Panc1 (cell line): ENCODE results near the gene MCF2L. TPM values are rescaled to one million over a fixed set of nuclear protein-coding genes. Genes with fewer than 3 reads are reported as not detected.

Experiments used
- ATAC-seq: fragments of 200-7000 bp; cut with Tn5 transposase; 2 replicates; pipeline ENCODE4 v1.9.1; 2020; ENCODE audit warnings: mild to moderate bottlenecking, moderate library complexity
- BruUV-seq: library from RNA; stranded (reverse); fragments of 400-500 nt; replicated peaks from 2 replicates; lab custom pipeline; 2021; lab: Mats Ljungman, UMichigan
- CTCF ChIA-PET: fragments of 300-600 bp; sonication (Branson Sonifier 250); formaldehyde crosslinking; loops from one replicate; lab custom pipeline; 2022; ENCODE audit warnings: antibody characterized with exemption; lab: Charles Lee
- POLR2A ChIA-PET: fragments of 300-600 bp; sonication (Branson Sonifier 250); formaldehyde crosslinking; loops from one replicate; lab custom pipeline; 2022; ENCODE audit warnings: antibody characterized with exemption; lab: Charles Lee
- DNase-seq: peaks from one replicate; pipeline ENCODE4 v3.0.0-alpha.2; 2010; ENCODE audit warnings: low read depth, low spot score
- H3K27ac ChIP-seq: 2 replicates; pipeline ENCODE4 v1.5.1; 2011; ENCODE audit warnings: mild to moderate bottlenecking, low read length, inconsistent platforms
- H3K27me3 ChIP-seq: fragments of 200-500 bp; sonication (Bioruptor generic); 2 replicates; pipeline ENCODE4 v1.6.0; 2014; ENCODE audit warnings: low read length, inconsistent platforms; ENCODE audit not compliant: control insufficient read depth, insufficient read depth
- H3K36me3 ChIP-seq: fragments of 200-500 bp; sonication (Bioruptor generic); 2 replicates; pipeline ENCODE4 v1.5.1; 2014; ENCODE audit warnings: inconsistent platforms, mild to moderate bottlenecking, low read length, moderate library complexity; ENCODE audit not compliant: control insufficient read depth, insufficient read depth
- H3K4me1 ChIP-seq: 2 replicates; pipeline ENCODE4 v1.5.1; 2011; ENCODE audit warnings: inconsistent platforms, mild to moderate bottlenecking, low read length, moderate library complexity; ENCODE audit not compliant: control insufficient read depth, insufficient read depth
- H3K4me3 ChIP-seq, 2 experiments: 2 replicates each; pipeline ENCODE4 v1.5.1; 2011 to 2012; ENCODE audit warnings: low read depth in 2 of 2, low read length in 2 of 2, mild to moderate bottlenecking in 2 of 2, inconsistent platforms in 1 of 2, moderate library complexity in 1 of 2
- H3K9me3 ChIP-seq: fragments of 200-500 bp; sonication (Bioruptor generic); 2 replicates; pipeline ENCODE4 v1.5.1; 2014; ENCODE audit warnings: low read depth, mild to moderate bottlenecking, inconsistent platforms, low read length, moderate library complexity; ENCODE audit not compliant: control insufficient read depth, insufficient read depth
- CTCF ChIP-seq: fragments of 450-650 bp; IDR thresholded peaks from 2 replicates; pipeline ENCODE4 v1.5.1; 2017; ENCODE audit warnings: mild to moderate bottlenecking
- POLR2AphosphoS5 ChIP-seq: IDR thresholded peaks from 2 replicates; pipeline ENCODE4 v1.6.1; 2012; ENCODE audit warnings: mild to moderate bottlenecking, low read depth, low read length, moderate library complexity
- REST ChIP-seq, 2 experiments: IDR thresholded peaks; 2 replicates each; pipeline ENCODE4 v1.6.1; 2011 to 2012; ENCODE audit warnings: low read depth in 2 of 2, control low read depth in 1 of 2, low read length in 1 of 2, mild to moderate bottlenecking in 1 of 2, moderate library complexity in 1 of 2; ENCODE audit not compliant: insufficient read depth in 1 of 2
- SIN3A ChIP-seq: IDR thresholded peaks from 2 replicates; pipeline ENCODE4 v1.6.1; 2012; ENCODE audit warnings: low read depth, mild to moderate bottlenecking, low read length, moderate library complexity, borderline replicate concordance; ENCODE audit not compliant: insufficient read depth
- TCF7L2 ChIP-seq: IDR thresholded peaks from 2 replicates; pipeline ENCODE4 v1.6.1; 2011; ENCODE audit warnings: mild to moderate bottlenecking, low read depth, low read length, inconsistent platforms
- in situ Hi-C: cut with HindIII; loops from 2 replicates; pipeline ENCODE4 v1.10.0; 2016; ENCODE audit warnings: low sequenced_read_pairs, low pct_unique_long_range_greater_than_20kb
- intact Hi-C: fragments of 100-400 bp; cut with micrococcal nuclease; formaldehyde crosslinking; loops from one replicate; pipeline ENCODE4 v1.10.0; 2022; ENCODE audit not compliant: unreplicated experiment
- total RNA-seq: library from RNA; stranded (reverse); gene quantifications from one replicate; pipeline ENCODE4 v1.2.1, GENCODE V29; 2021; ENCODE audit not compliant: unreplicated experiment

MCF2L gene
- total RNA-seq, 1 experiment from 2014 or later, result 0.57 TPM

GRCh38 chr13:113144255-113144629 lies 175.2 kb downstream of the MCF2L start:
- TF ChIP-seq TCF7L2 (no peak), POLR2AphosphoS5 (no peak), REST (IDR thresholded peaks at IDR 0.05; ENCODE audit: insufficient read depth in 1 of 2, low read depth in 2 of 2, low read length in 1 of 2) (no peak), CTCF (no peak), SIN3A (no peak)
- H3K4me3 ChIP-seq, result no peak overlapping the region
- no peaks in the 10 kb centered on the region for H3K36me3 ChIP-seq
- no peaks in the 10 kb centered on the region for H3K4me1 ChIP-seq
- intact Hi-C loops (no loop called here), in situ Hi-C loops (no loop called here)
- ChIA-PET POLR2A (no interaction called here), CTCF (no interaction called here)
- H3K27me3 ChIP-seq, result no peaks in the 10 kb centered on the region
- ATAC-seq, result no peak
- DNase-seq, result no peak
- no peaks in the 10 kb centered on the region for H3K9me3 ChIP-seq
- no TSS peak for BruUV-seq
- H3K27ac ChIP-seq, result no peak overlapping the region

GRCh38 chr13:113145496-113145895 lies 176.5 kb downstream of the MCF2L start:
- no peak overlapping the region for H3K4me3 ChIP-seq
- ChIA-PET CTCF (no interaction called here), POLR2A (no interaction called here)
- intact Hi-C loops (no loop called here), in situ Hi-C loops (no loop called here)
- no peak for DNase-seq
- H3K9me3 ChIP-seq, result no peaks in the 10 kb centered on the region
- no peaks in the 10 kb centered on the region for H3K27me3 ChIP-seq
- BruUV-seq, result no TSS peak
- no peaks in the 10 kb centered on the region for H3K36me3 ChIP-seq
- no peak overlapping the region for H3K27ac ChIP-seq
- no peak for ATAC-seq
- no peaks in the 10 kb centered on the region for H3K4me1 ChIP-seq
- TF ChIP-seq CTCF (no peak), TCF7L2 (no peak), SIN3A (no peak), POLR2AphosphoS5 (no peak), REST (IDR thresholded peaks at IDR 0.05; ENCODE audit: insufficient read depth in 1 of 2, low read depth in 2 of 2, low read length in 1 of 2) (no peak)
